ENCODE results near the gene CD82.

DNA sequence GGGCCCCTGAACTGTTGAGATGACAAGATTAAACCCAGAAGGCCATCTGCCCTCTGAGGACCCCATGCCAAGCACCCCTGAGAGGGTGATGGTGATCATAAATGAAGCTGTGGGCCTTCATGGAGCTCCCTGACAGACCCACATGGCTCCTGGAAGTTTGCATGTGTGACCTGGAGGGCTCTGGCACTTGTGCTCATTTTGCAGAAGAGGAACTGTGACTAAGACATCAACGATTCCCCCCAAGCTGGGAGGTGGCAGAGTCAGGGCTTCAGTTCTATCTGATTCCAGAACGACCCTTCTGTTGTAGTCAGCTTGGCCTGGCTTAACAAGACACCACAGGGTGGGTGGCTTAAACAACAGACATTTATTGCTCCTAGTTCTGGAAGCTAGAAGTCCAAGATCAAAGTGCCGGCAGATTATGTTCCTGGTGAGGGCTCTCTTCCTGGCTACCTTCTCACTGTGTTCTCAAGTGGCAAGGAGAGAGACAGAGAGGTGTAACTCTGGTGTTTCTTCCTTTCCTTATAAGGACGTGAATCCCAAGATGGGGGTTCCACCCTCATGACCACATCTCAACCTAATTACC lies 46.4 kb upstream of the CD82 start:
- TF ChIP-seq, protein P1, sequence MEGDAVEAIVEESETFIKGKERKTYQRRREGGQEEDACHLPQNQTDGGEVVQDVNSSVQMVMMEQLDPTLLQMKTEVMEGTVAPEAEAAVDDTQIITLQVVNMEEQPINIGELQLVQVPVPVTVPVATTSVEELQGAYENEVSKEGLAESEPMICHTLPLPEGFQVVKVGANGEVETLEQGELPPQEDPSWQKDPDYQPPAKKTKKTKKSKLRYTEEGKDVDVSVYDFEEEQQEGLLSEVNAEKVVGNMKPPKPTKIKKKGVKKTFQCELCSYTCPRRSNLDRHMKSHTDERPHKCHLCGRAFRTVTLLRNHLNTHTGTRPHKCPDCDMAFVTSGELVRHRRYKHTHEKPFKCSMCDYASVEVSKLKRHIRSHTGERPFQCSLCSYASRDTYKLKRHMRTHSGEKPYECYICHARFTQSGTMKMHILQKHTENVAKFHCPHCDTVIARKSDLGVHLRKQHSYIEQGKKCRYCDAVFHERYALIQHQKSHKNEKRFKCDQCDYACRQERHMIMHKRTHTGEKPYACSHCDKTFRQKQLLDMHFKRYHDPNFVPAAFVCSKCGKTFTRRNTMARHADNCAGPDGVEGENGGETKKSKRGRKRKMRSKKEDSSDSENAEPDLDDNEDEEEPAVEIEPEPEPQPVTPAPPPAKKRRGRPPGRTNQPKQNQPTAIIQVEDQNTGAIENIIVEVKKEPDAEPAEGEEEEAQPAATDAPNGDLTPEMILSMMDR (IDR thresholded peaks at IDR 0.05), result no peak
- no peak for TF ChIP-seq POLR2A (IDR thresholded peaks at IDR 0.05)
